ENCODE results near the gene ARL13B. TPM values are rescaled to one million over a fixed set of nuclear protein-coding genes. Genes with fewer than 3 reads are reported as not detected.
"Not testable (repeated sequence)": the region's sequence is repeated elsewhere in the genome, so short reads cannot be mapped to it uniquely, and the experiment has no call there.

The ARL13B gene
- total RNA-seq, 2 experiments from 2014 or later = 8.0 to 8.3 TPM

DNA sequence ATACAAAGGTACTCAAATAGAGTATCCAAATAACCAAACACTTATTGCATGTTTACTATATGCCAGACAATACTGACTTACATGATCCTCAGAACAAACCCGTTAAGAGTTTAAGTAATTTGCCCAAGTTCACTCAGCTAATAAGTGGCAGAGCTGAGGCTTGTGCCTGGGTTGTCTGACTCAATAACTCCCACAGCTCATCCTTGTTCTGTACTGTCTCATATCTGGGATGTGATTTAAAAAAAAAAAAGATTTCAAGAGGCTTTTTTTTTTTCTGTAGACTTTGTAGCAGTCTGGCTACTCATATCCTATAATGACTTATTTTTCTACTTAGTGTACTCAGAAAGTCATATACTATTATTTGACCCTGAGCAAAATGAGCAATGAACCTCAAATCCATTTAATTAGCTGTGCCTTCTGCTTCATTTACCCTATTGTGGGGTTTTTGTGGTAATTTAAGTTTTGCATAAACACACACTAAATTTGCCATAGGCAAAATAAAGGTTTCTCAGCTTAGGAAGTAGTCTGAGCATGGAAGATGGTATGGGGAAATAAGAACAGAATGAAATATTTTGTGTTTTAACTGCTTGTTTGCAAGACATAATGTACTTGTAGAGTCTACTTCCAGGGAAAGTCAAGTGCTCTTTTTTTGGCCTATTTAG lies 86.0 kb downstream of the ARL13B start:
- Mint-ChIP-seq H3K27me3 (ENCODE audit: low read depth) (no peaks in the 10 kb centered on the region), H3K36me3 (ENCODE audit: low read depth) (peaks cover 30% of the 10 kb centered on the region), H3K4me3 (no peak overlapping the region), H3K4me1 (ENCODE audit: low read depth) (peaks cover 60% of the 10 kb centered on the region), H3K9me3 (peaks cover 5% of the 10 kb centered on the region), H3K27ac (no peak overlapping the region)
- intact Hi-C loops (cut with micrococcal nuclease) = no loop called here
- no peak for DNase-seq
- CTCF ChIA-PET = no interaction called here

DNA sequence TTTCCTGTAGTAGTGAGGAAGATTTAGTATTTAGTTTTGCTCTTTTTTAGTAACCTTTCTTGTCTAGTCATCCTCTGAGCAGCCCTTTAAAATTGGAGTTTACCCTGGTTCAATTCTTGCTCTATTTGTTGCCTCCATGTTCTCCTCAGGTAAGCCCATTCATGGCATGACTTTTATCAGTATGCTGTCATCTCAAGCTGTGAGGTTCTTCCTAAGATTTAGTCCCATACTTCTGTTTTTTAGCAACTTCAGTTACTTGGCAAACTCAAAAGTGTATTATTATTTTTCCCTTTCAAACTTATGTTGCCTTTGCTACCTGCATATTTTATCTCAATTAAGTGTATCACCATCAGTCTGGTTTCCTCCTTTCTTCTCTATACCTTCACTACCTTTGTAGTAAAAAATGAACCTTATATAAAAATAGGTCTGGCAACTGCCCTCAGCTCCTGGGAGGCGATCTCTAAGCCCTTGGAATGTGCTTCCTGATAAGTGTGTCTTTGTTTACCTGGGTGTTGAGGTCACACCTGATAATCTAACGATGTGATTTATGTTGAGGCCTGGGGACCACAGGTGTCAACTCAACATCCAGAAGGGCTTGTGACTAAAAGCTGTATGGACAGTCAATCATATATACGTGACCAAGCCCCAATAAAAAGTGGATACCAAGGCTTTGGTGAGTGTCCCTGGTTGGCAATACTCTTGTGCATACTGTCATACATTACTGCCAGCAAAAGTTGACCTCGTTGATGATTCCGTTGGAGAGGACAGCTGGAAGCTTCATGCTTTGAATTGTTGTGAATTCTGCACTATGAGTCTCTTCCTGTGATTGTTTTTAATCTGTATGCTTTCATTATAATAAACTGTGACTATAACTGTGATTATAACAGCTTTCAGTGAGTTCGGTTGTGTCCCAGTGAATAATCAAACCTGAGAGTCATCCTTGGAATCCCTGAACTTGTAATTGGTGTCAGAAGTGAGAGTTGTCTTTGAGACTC lies 86.8 kb downstream of the ARL13B start:
- intact Hi-C loops (cut with micrococcal nuclease) = no loop called here
- H3K36me3 Mint-ChIP-seq (ENCODE audit: low read depth) = peaks cover 32% of the 10 kb centered on the region
- no peak overlapping the region for H3K27ac Mint-ChIP-seq
- CTCF ChIA-PET = no interaction called here
- no peak overlapping the region for H3K4me3 Mint-ChIP-seq
- peaks cover 5% of the 10 kb centered on the region for H3K9me3 Mint-ChIP-seq
- no peak for DNase-seq
- H3K4me1 Mint-ChIP-seq (ENCODE audit: low read depth) = peaks cover 68% of the 10 kb centered on the region
- H3K27me3 Mint-ChIP-seq (ENCODE audit: low read depth) = no peaks in the 10 kb centered on the region

- intact Hi-C loops (cut with micrococcal nuclease) = loop anchor here (1.0 kb wide), 2 partner anchors 58 to 65 kb away; no protein-coding TSS in a partner anchor
- Mint-ChIP-seq H3K27me3 (ENCODE audit: low read depth) (no peaks in the 10 kb centered on the region), H3K4me1 (ENCODE audit: low read depth) (peaks cover 76% of the 10 kb centered on the region), H3K4me3 (no peak overlapping the region), H3K27ac (no peak overlapping the region), H3K9me3 (peaks cover 5% of the 10 kb centered on the region), H3K36me3 (ENCODE audit: low read depth) (peaks cover 50% of the 10 kb centered on the region)
- CTCF ChIA-PET = interaction anchor here (0.7 to 3.1 kb wide), 16 partner anchors 11 to 813 kb away, joined by 3 to 30 read pairs (median 5); no protein-coding TSS in a partner anchor
- no peak for DNase-seq
Observed at GRCh38 chr3:94069194-94069813, 89.3 kb downstream of the ARL13B start.

DNA sequence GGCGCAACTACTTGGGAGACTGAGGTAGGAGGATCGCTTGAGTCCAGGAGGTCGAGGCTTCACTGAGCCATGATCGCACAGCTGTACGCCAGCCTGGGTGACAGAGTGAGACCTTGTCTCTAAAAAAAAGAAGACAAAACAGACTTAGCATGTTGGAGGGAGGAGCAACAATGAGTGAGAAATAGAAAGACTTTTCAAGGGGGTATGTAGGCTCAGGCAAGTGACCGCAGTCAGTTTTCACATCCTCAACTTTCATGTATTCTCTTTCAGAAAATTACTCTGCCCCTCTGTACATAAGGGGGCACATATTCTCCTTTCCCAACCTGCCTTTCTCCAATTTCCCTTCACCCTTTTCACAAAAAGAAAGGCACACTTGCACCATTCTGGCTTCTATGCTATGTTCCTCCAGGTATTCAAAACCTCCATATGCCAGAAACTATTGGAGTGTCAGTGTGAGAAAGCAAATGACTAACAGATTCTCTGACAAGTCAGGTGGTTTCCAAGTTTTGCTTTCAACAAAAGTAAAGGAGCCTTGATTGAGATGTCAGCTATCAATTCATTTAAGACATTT lies 90.5 kb downstream of the ARL13B start:
- CTCF ChIA-PET = interaction anchor here (0.7 to 3.1 kb wide), 10 partner anchors 8 to 89 kb away, joined by 3 to 30 read pairs (median 4); partner anchors contain the start of gene DHFR2
- DNase-seq = no peak
- Mint-ChIP-seq H3K4me1 (ENCODE audit: low read depth) (peaks cover 74% of the 10 kb centered on the region), H3K27me3 (ENCODE audit: low read depth) (no peaks in the 10 kb centered on the region), H3K9me3 (peaks cover 5% of the 10 kb centered on the region), H3K36me3 (ENCODE audit: low read depth) (peaks cover 48% of the 10 kb centered on the region), H3K4me3 (no peak overlapping the region), H3K27ac (no peak overlapping the region)
- intact Hi-C loops (cut with micrococcal nuclease) = no loop called here

DNA sequence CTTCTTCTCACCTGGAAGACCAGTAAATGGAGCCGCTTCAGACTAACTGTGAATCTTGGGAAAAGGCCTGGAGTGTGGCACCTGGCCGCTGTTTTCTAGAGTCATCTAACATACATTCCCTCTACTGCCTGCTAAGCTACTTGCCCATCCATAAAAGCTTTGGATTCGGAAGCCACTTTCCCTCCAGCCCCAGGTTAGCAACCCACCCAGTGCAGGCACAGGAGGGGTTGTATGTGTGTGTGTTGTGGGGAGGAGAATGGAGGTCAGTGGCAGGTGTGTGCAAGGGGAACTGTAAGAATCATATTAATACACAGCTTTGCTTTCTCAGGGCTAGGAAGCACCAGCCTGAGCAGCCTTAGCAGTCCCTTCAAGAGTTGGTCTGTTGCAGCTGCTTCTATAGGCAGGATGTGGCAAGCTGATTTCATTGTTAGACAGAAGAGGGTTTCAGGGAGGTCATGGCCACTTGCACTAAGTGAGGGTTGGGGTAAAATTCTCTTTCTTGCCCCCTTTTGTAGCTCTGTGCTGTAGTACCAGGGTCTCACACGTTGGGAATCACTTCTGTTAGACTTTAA lies 91.8 kb downstream of the ARL13B start:
- H3K36me3 Mint-ChIP-seq (ENCODE audit: low read depth) = peaks cover 51% of the 10 kb centered on the region
- no peaks in the 10 kb centered on the region for H3K27me3 Mint-ChIP-seq (ENCODE audit: low read depth)
- no peak overlapping the region for H3K27ac Mint-ChIP-seq
- DNase-seq = no peak
- peaks cover 5% of the 10 kb centered on the region for H3K9me3 Mint-ChIP-seq
- H3K4me1 Mint-ChIP-seq (ENCODE audit: low read depth) = peaks cover 68% of the 10 kb centered on the region
- no peak overlapping the region for H3K4me3 Mint-ChIP-seq
- CTCF ChIA-PET = interaction anchor here (1.0 to 3.1 kb wide), 3 partner anchors 68 to 87 kb away, joined by 3 to 30 read pairs (median 3); no protein-coding TSS in a partner anchor
- intact Hi-C loops (cut with micrococcal nuclease) = no loop called here

DNA sequence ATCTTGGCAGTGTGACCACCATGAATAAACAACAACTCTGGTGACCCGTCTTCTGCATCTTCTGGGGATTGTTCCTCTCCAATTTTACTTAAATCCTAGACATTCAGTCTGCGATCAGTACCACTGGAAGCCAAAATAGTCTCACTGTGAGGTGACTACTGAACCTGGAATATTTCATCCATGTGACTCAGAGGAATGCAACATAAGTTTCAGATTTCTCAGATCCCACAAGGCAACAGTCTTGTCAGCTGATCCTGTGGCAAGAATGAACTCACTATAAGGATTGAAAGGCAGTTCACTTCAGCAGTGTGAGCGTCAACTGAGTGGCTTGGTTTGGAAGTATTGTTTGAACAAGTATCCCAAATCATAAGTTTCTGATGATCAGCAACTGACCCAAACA lies 96.1 kb downstream of the ARL13B start:
- H3K4me1 Mint-ChIP-seq (ENCODE audit: low read depth) = peaks cover 75% of the 10 kb centered on the region
- H3K36me3 Mint-ChIP-seq (ENCODE audit: low read depth) = peaks cover 52% of the 10 kb centered on the region
- intact Hi-C loops (cut with micrococcal nuclease) = no loop called here
- H3K4me3 Mint-ChIP-seq = no peak overlapping the region
- CTCF ChIA-PET = no interaction called here
- H3K9me3 Mint-ChIP-seq = no peaks in the 10 kb centered on the region
- DNase-seq = no peak
- H3K27ac Mint-ChIP-seq = no peak overlapping the region
- H3K27me3 Mint-ChIP-seq (ENCODE audit: low read depth) = no peaks in the 10 kb centered on the region

DNA sequence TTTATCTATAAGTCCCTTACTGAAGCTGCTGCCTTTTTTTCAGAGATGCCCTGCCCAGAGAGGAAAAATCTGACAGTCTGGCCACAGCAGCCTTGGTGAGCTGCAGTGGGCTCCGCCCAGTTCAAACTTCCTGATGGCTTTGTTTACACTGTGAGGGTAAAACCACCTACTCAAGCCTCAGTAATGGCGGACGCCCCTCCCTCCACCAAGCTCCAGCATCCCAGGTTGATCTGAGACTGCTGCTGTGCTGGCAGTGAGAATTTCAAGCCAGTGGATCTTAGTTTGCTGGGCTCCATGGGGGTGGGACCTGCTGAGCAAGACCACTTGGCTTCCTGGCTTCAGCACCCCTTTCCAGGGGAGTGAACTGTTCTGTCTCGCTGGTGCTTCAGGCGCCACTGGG lies 100.6 kb downstream of the ARL13B start:
- H3K27ac Mint-ChIP-seq; H3K4me3 Mint-ChIP-seq; H3K9me3 Mint-ChIP-seq; DNase-seq; intact Hi-C loops (cut with micrococcal nuclease); H3K27me3 Mint-ChIP-seq (ENCODE audit: low read depth): not testable (repeated sequence)
- CTCF ChIA-PET = interaction anchor here (1.0 to 1.6 kb wide), 3 partner anchors 10 to 15 kb away, joined by 3 to 4 read pairs (median 3); no protein-coding TSS in a partner anchor
- Mint-ChIP-seq H3K36me3 (ENCODE audit: low read depth) (peaks cover 30% of the 10 kb centered on the region), H3K4me1 (ENCODE audit: low read depth) (peaks cover 53% of the 10 kb centered on the region)

DNA sequence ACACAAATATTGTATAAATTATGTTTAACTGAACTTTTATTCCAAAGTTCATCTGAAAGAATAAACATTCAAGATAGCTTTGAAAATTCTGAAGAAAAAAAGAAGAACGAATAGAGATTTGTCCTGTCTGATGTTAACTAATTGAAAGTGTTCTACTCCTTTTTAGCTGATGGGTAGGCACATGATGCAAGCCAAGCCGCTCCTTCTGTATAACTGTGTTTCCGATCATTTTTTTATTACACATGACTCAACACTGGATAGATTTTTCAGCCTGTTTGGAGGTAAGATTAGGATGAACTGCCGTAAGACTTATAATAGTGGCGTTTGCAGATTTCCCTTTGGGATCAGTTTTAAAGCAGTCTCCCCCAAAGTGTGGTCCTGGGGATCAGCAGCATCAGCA lies 101.9 kb downstream of the ARL13B start:
- H3K27me3 Mint-ChIP-seq (ENCODE audit: low read depth) = no peaks in the 10 kb centered on the region
- no peak overlapping the region for H3K27ac Mint-ChIP-seq
- DNase-seq = no peak
- intact Hi-C loops (cut with micrococcal nuclease) = no loop called here
- H3K9me3 Mint-ChIP-seq = no peaks in the 10 kb centered on the region
- no peak overlapping the region for H3K4me3 Mint-ChIP-seq
- peaks cover 21% of the 10 kb centered on the region for H3K36me3 Mint-ChIP-seq (ENCODE audit: low read depth)
- H3K4me1 Mint-ChIP-seq (ENCODE audit: low read depth) = peaks cover 48% of the 10 kb centered on the region
- CTCF ChIA-PET = interaction anchor here (1.1 to 1.6 kb wide), 2 partner anchors 11 to 12 kb away, joined by 4 to 5 read pairs; no protein-coding TSS in a partner anchor

DNA sequence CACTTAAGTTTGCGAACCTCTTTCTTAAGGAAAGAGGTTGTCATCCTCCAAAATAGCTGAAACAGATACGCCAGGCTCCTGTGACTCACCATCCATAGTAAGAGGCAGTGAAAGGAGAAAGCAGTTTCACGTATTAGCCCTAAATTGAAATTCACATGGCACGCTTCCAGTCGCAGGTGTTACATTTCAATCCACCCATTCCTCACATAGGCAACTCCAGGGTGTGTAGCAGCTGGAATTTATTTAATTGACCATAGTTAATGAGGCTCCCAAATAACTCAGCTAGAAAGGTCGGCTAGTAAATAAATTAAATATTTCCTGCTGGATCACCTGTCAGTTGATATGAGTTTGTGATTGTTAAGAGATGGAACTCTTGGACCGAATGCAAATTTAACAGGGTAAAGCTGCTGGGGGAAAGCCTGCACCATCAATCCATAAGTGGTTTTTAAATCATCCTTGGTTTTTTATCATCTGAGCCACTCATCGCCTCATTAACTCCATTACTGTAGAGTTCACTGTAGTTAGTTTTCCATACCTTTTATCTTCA lies 102.5 kb downstream of the ARL13B start:
- peaks cover 42% of the 10 kb centered on the region for H3K4me1 Mint-ChIP-seq (ENCODE audit: low read depth)
- intact Hi-C loops (cut with micrococcal nuclease) = no loop called here

DNA sequence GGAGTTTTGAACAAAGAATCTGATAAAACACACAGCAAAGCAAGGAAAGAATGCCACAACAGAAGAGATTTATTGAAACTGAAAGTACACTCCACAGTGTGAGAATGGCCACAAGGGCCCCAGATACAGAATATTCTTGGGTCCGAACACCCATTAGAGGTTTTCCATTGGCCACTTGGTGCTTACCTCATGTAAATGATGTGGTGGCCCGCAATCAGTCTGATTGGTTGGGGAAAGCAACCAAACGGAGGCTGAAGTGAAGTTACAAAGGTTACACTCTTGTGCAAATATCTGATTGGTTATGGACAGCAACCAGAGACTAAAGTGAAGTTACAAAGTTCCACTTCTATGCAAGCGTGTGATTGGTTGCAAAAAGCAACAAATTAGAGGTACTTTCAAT lies 103.3 kb downstream of the ARL13B start:
- Mint-ChIP-seq H3K4me3 (no peak overlapping the region), H3K4me1 (ENCODE audit: low read depth) (peaks cover 34% of the 10 kb centered on the region), H3K27me3 (ENCODE audit: low read depth) (no peaks in the 10 kb centered on the region), H3K9me3 (no peaks in the 10 kb centered on the region), H3K27ac (no peak overlapping the region), H3K36me3 (ENCODE audit: low read depth) (peaks cover 11% of the 10 kb centered on the region)
- CTCF ChIA-PET = no interaction called here
- intact Hi-C loops (cut with micrococcal nuclease) = no loop called here
- no peak for DNase-seq

More for the DNA sequence above, 102.5 kb downstream of the ARL13B start:
- DNase-seq = no peak
- Mint-ChIP-seq H3K4me3 (no peak overlapping the region), H3K27me3 (ENCODE audit: low read depth) (no peaks in the 10 kb centered on the region), H3K9me3 (no peaks in the 10 kb centered on the region), H3K36me3 (ENCODE audit: low read depth) (peaks cover 15% of the 10 kb centered on the region), H3K27ac (no peak overlapping the region)
- CTCF ChIA-PET = interaction anchor here (1.1 kb wide), 1 partner anchor 13 kb away, joined by 5 read pairs; no protein-coding TSS in a partner anchor

- no peak for DNase-seq
- CTCF ChIA-PET = interaction anchor here (0.5 kb wide), 1 partner anchor 84 kb away, joined by 3 read pairs; no protein-coding TSS in a partner anchor
Observed at GRCh38 chr3:94089126-94089525, 109.2 kb downstream of the ARL13B start.

More at GRCh38 chr3:94089126-94089525, 109.2 kb downstream of the ARL13B start:
- no peak overlapping the region for H3K27ac Mint-ChIP-seq
- H3K27me3 Mint-ChIP-seq (ENCODE audit: low read depth) = no peaks in the 10 kb centered on the region
- H3K9me3 Mint-ChIP-seq = no peaks in the 10 kb centered on the region
- H3K4me1 Mint-ChIP-seq (ENCODE audit: low read depth) = no peaks in the 10 kb centered on the region
- H3K4me3 Mint-ChIP-seq = no peak overlapping the region
- peaks cover 35% of the 10 kb centered on the region for H3K36me3 Mint-ChIP-seq (ENCODE audit: low read depth)
- intact Hi-C loops (cut with micrococcal nuclease) = no loop called here

Measured in activated naive CD4-positive, alpha-beta T cell treated with anti-CD3 and anti-CD28 coated beads for 36 hours (primary cell).